Spleen (tissue), 11 donors: ENCODE measurements around the gene CACNA1A. TPM values are rescaled to one million over a fixed set of nuclear protein-coding genes. Genes with fewer than 3 reads are reported as not detected.

Experiments
- DNase-seq: peaks from one replicate; pipeline ENCODE4 v3.0.0-alpha.2; 2020
- H3K27ac ChIP-seq, 8 donors: fragments of 200-600 bp; sonication (generic) in 7 of 8; 1 replicate in 4 of 8; 2 replicates in 4 of 8; pipeline versions ENCODE4 v1.5.0 to v1.8.0; 2016 to 2021; ENCODE audit warnings: inconsistent platforms in 4 of 8, mild to moderate bottlenecking in 4 of 8, moderate library complexity in 1 of 8
- H3K27me3 ChIP-seq, 7 donors: fragments of 200-600 bp; sonication (generic) in 6 of 7; replicated peaks in 1 of 7; 1 replicate in 4 of 7; 2 replicates in 3 of 7; pipeline versions ENCODE4 v1.5.0 to v1.8.0; 2016 to 2021; ENCODE audit warnings: inconsistent platforms in 3 of 7, mild to moderate bottlenecking in 1 of 7
- H3K36me3 ChIP-seq, 6 donors: fragments of 200-600 bp; sonication (generic) in 5 of 6; 1 replicate in 4 of 6; 2 replicates in 2 of 6; pipeline versions ENCODE4 v1.5.0 to v1.8.0; 2016 to 2021; ENCODE audit warnings: inconsistent platforms in 2 of 6
- H3K4me1 ChIP-seq, 6 donors: fragments of 200-600 bp; sonication (generic) in 5 of 6; 1 replicate in 3 of 6; 2 replicates in 3 of 6; pipeline versions ENCODE4 v1.5.0 to v1.8.0; 2016 to 2021; ENCODE audit warnings: inconsistent platforms in 3 of 6
- H3K4me3 ChIP-seq, 8 donors: fragments of 200-600 bp; sonication (generic) in 7 of 8; 1 replicate in 4 of 8; 2 replicates in 4 of 8; pipeline versions ENCODE4 v1.5.0 to v1.8.0; 2016 to 2021; ENCODE audit warnings: inconsistent platforms in 4 of 8, mild to moderate bottlenecking in 4 of 8, moderate library complexity in 2 of 8
- H3K9me3 ChIP-seq, 8 donors: fragments of 200-600 bp; sonication (generic) in 7 of 8; 1 replicate in 4 of 8; 2 replicates in 4 of 8; pipeline versions ENCODE4 v1.5.0 to v1.8.0; 2016 to 2021; ENCODE audit warnings: inconsistent platforms in 4 of 8
- POLR2A ChIP-seq, 3 donors: fragments of 450-650 bp; IDR thresholded peaks; one replicate each; pipeline ENCODE4 v1.5.1; 2017; ENCODE audit warnings: antibody characterized with exemption in 3 of 3, mild to moderate bottlenecking in 1 of 3
- POLR2AphosphoS5 ChIP-seq, 3 donors: sonication (generic); formaldehyde crosslinking; IDR thresholded peaks; one replicate each; pipeline ENCODE4 v1.5.1; 2017; ENCODE audit warnings: antibody characterized with exemption in 3 of 3
- WGBS, 5 donors: extraction: QIAGEN DNeasy Blood & Tissue Kit in 3 of 5; methylation state at CpG; one replicate each; pipeline versions ENCODE4 v1.1.5 to v1.1.7; 2013 to 2018; 5-methylcytosine and 5-hydroxymethylcytosine counted together
- intact Hi-C: fragments of 100-400 bp; cut with DNase I; formaldehyde crosslinking; loops from one replicate; pipeline ENCODE4 v1.15.0; 2023; ENCODE audit warnings: low total_unique reads
- polyA plus RNA-seq, 3 donors: library from polyadenylated mRNA; stranded (reverse); fragments of 200-250 nt; gene quantifications; one replicate each; pipeline ENCODE4 v1.2.1, GENCODE V29; 2013
- total RNA-seq, 7 donors: library from RNA; depleted of rRNA in 3 of 7; stranded (reverse); fragments of >200 nt in 3 of 7; fragmentation: NEBNext Ultra II Directional in 4 of 7; extraction: Animal tissue kit (Norgen Biotek cat#: 25700) in 4 of 7; gene quantifications; one replicate each; pipeline versions ENCODE4 v1.1.0 to v1.2.1, GENCODE V29; 2016 to 2021
- TF ChIP-seq, protein P1 (sequence below), 11 experiments: fragments of 200-600 bp in 7 of 11; fragments of 450-650 bp in 4 of 11; sonication (generic) in 4 of 11; IDR thresholded peaks in 8 of 11; conservative IDR thresholded peaks in 3 of 11; 1 replicate in 7 of 11; 2 replicates in 4 of 11; pipeline versions ENCODE4 v1.4.0 to v1.8.0; 2016 to 2021; ENCODE audit warnings: antibody characterized with exemption in 11 of 11, inconsistent platforms in 4 of 11, mild to moderate bottlenecking in 1 of 11
- donor health status: healthy with polysubstance abuse.
- donor health status: DM: no; HTN: no; CAD: no; lungs with moderate emphysema.
- donor health status: DM: no; HTN: no; CAD: no.
- donor health status: Bipolar disorder and iron deficiency.
- donor health status: healthy.
- donor health status: DM: no; HTN: no; CAD: no.
- donor health status: DM: yes; HTN: yes; CAD: no.

The CACNA1A gene
- total and polyA plus RNA-seq, 10 donors, result 0.39 to 1.9 (median 0.75) TPM

GRCh38 chr19:13337181-13337580 lies 169.1 kb downstream of the CACNA1A start:
- Histone ChIP-seq H3K36me3 (no peaks in the 10 kb centered on the region), H3K9me3 (peaks cover 0 to 32% (median 14%) of the 10 kb centered on the region in 8 donors), H3K4me1 (no peaks in the 10 kb centered on the region), H3K27ac (no peak overlapping the region), H3K27me3 (peaks cover 0 to 38% (median 0%) of the 10 kb centered on the region in 7 donors), H3K4me3 (no peak overlapping the region)
- 59 to 78% (median 71%) methylated on average over 3 of the region's 3 CpGs for WGBS, 5 donors
- intact Hi-C loops, result no loop called here
- TF ChIP-seq, protein P1, sequence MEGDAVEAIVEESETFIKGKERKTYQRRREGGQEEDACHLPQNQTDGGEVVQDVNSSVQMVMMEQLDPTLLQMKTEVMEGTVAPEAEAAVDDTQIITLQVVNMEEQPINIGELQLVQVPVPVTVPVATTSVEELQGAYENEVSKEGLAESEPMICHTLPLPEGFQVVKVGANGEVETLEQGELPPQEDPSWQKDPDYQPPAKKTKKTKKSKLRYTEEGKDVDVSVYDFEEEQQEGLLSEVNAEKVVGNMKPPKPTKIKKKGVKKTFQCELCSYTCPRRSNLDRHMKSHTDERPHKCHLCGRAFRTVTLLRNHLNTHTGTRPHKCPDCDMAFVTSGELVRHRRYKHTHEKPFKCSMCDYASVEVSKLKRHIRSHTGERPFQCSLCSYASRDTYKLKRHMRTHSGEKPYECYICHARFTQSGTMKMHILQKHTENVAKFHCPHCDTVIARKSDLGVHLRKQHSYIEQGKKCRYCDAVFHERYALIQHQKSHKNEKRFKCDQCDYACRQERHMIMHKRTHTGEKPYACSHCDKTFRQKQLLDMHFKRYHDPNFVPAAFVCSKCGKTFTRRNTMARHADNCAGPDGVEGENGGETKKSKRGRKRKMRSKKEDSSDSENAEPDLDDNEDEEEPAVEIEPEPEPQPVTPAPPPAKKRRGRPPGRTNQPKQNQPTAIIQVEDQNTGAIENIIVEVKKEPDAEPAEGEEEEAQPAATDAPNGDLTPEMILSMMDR (IDR thresholded peaks at IDR 0.05 in 8 of 11, conservative IDR thresholded peaks at IDR 0.05 in 3 of 11), result no peak
- no peak for TF ChIP-seq POLR2AphosphoS5 (IDR thresholded peaks at IDR 0.05)
- no peak for TF ChIP-seq POLR2A (IDR thresholded peaks at IDR 0.05)
- no peak for DNase-seq

- intact Hi-C loops, result no loop called here
- TF ChIP-seq, protein P1 (IDR thresholded peaks at IDR 0.05 in 8 of 11, conservative IDR thresholded peaks at IDR 0.05 in 3 of 11), result no peak
- TF ChIP-seq POLR2AphosphoS5 (IDR thresholded peaks at IDR 0.05) (no peak), POLR2A (IDR thresholded peaks at IDR 0.05) (no peak)
- no peaks in the 10 kb centered on the region for H3K36me3 ChIP-seq
- no peak overlapping the region for H3K27ac ChIP-seq
- H3K4me1 ChIP-seq, result no peaks in the 10 kb centered on the region
- no peak overlapping the region for H3K4me3 ChIP-seq
- peaks cover 0 to 41% (median 14%) of the 10 kb centered on the region in 8 donors for H3K9me3 ChIP-seq
- WGBS, 5 donors, result 69 to 88% (median 75%) methylated on average over 7 of the region's 7 CpGs
- DNase-seq, result no peak
- peaks cover 0 to 38% (median 0%) of the 10 kb centered on the region in 7 donors for H3K27me3 ChIP-seq
Measured at GRCh38 chr19:13334801-13335481, 171.3 kb downstream of the CACNA1A start.

DNA sequence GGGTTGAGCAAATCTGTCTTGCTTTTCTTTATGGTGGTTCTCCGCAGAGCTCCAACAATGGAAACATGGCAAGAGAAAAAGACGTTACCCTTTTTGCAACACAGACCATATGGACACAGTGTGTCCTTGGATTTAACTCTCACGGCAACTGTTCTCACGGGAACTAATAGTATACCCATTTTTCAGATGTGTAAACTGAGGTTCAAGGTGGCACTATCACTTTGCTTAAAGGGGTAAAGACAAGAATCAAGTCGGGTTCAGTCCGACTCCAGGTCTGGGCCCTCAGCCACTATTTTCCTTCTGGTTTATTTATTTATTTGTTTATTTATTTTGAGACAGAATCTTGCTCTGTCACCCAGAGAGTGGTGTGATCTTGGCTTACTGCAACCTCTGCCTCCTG lies 176.0 kb downstream of the CACNA1A start:
- H3K4me1 ChIP-seq, result no peaks in the 10 kb centered on the region
- no peaks in the 10 kb centered on the region for H3K36me3 ChIP-seq
- TF ChIP-seq, protein P1 (IDR thresholded peaks at IDR 0.05 in 8 of 11, conservative IDR thresholded peaks at IDR 0.05 in 3 of 11), result no peak
- no peak for DNase-seq
- intact Hi-C loops, result no loop called here
- H3K27ac ChIP-seq, result no peak overlapping the region
- H3K9me3 ChIP-seq, result peaks cover 0 to 16% (median 3%) of the 10 kb centered on the region in 8 donors
- 88 to 95% (median 91%) methylated on average over 6 of the region's 6 CpGs for WGBS, 5 donors
- no peak overlapping the region for H3K4me3 ChIP-seq
- H3K27me3 ChIP-seq, result peaks cover 0 to 41% (median 0%) of the 10 kb centered on the region in 7 donors

DNA sequence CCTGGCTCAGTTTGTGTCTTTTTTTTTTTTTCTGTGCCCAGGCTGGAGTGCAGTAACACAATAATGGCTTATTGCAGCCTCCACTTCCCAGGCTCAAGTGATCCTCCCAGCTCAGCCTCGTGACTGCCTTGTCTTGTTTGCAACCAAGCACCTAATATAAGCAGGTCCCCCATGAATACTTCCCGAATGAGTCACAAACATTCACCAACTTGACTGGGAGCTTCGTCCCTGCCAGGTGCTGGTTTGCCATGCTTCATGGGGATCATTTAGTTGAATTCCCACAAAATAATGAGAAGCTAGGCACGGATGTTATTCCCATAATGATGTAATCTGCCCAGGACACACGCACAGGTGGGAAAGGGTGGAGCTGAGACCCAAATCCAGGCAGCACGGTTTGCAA lies 176.5 kb downstream of the CACNA1A start:
- intact Hi-C loops, result no loop called here
- H3K4me3 ChIP-seq, result no peak overlapping the region
- H3K36me3 ChIP-seq, result no peaks in the 10 kb centered on the region
- 79 to 88% (median 82%) methylated on average over 6 of the region's 6 CpGs for whole genome bisulfite sequencing, 5 donors
- no peaks in the 10 kb centered on the region for H3K4me1 ChIP-seq
- DNase-seq, result no peak
- peaks cover 0 to 40% (median 0%) of the 10 kb centered on the region in 7 donors for H3K27me3 ChIP-seq
- no peak for TF ChIP-seq POLR2AphosphoS5 (IDR thresholded peaks at IDR 0.05)
- no peak for TF ChIP-seq POLR2A (IDR thresholded peaks at IDR 0.05)
- TF ChIP-seq, protein P1 (IDR thresholded peaks at IDR 0.05 in 8 of 11, conservative IDR thresholded peaks at IDR 0.05 in 3 of 11), result no peak
- H3K27ac ChIP-seq, result no peak overlapping the region
- H3K9me3 ChIP-seq, result peaks cover 0 to 13% (median under 1%) of the 10 kb centered on the region in 8 donors
